ENCODE measurements around the gene G0S2. TPM values are rescaled to one million over a fixed set of nuclear protein-coding genes. Genes with fewer than 3 reads are reported as not detected.

Gene G0S2
- total and polyA plus RNA-seq, 7 experiments from 2014 or later = 0.39 to 128 (median 49.2) TPM; not detected in 3

DNA sequence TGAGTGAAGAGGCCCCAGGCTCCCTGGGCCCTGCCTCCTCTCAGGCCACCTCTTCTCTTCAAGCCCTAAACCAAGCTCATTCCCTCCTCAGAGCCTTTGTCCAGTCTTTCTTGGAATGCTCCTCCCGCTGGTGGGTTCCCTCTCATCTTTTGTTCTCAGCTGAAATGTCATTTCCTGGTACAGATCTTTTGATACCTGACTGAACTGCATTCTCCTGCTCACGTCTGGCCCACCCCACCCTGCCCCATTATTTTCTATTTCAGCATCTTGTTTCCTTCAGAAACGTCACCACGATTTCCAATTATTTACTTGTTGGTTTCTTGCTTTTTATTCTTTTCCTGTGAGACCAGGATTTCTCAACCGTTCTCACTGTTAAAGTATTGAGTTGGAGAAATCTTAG lies 39.4 kb upstream of the G0S2 start:
- Histone ChIP-seq H3K9me3 (ENCODE audit: control insufficient read depth in 2 of 3, low read length in 3 of 3) (no peaks in the 10 kb centered on the region), H3K4me3 (ENCODE audit: low read length) (no peak overlapping the region), H3K4me1 (ENCODE audit: control insufficient read depth in 2 of 2, insufficient read depth in 2 of 2, low read length in 2 of 2) (no peaks in the 10 kb centered on the region), H3K27ac (ENCODE audit: low read depth, low read length) (no peak overlapping the region), H3K27me3 (ENCODE audit: control insufficient read depth in 2 of 2, insufficient read depth in 2 of 2, low read length in 2 of 2) (no peaks in the 10 kb centered on the region), H3K36me3 (ENCODE audit: control insufficient read depth in 2 of 3, insufficient read depth in 3 of 3, low read length in 3 of 3) (no peaks in the 10 kb centered on the region)
- Mint-ChIP-seq H3K27ac (no peak overlapping the region), H3K4me3 (no peak overlapping the region), H3K36me3 (peaks cover 0 to 5% (median 0%) of the 10 kb centered on the region in 5 donors), H3K4me1 (peaks cover 4 to 13% (median 8%) of the 10 kb centered on the region in 7 donors), H3K27me3 (no peaks in the 10 kb centered on the region), H3K9me3 (peaks cover 0 to 1% (median 0%) of the 10 kb centered on the region in 11 donors)
- intact Hi-C loops (cut with micrococcal nuclease) = no loop called here
- ChIA-PET CTCF (no interaction called here), POLR2A (no interaction called here)
- DNase-seq (no peak), ATAC-seq (no peak)

DNA sequence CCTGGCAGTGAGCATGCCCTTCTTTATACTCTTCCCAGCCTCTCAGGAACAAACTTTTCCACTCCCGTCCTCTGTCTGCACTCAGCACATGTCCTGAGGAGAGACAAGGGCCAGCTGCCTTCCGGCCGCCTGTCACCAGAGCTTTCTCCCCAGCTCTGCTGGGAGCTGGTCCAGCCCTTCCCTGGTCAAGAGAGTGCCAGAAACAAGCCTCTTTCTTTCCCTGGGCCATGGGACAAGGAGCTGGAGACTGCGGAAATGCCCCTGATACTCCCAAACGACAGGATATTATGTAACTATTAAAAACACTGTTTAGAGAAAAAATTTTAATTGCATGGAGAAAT lies 33.4 kb upstream of the G0S2 start:
- Histone ChIP-seq H3K4me3 (ENCODE audit: low read length) (no peak overlapping the region), H3K4me1 (ENCODE audit: control insufficient read depth in 2 of 2, insufficient read depth in 2 of 2, low read length in 2 of 2) (no peaks in the 10 kb centered on the region), H3K36me3 (ENCODE audit: control insufficient read depth in 2 of 3, insufficient read depth in 3 of 3, low read length in 3 of 3) (no peaks in the 10 kb centered on the region), H3K27me3 (ENCODE audit: control insufficient read depth in 2 of 2, insufficient read depth in 2 of 2, low read length in 2 of 2) (no peaks in the 10 kb centered on the region), H3K27ac (ENCODE audit: low read depth, low read length) (no peak overlapping the region), H3K9me3 (ENCODE audit: control insufficient read depth in 2 of 3, low read length in 3 of 3) (no peaks in the 10 kb centered on the region)
- Mint-ChIP-seq H3K9me3 (no peaks in the 10 kb centered on the region), H3K27ac (no peak overlapping the region), H3K27me3 (no peaks in the 10 kb centered on the region), H3K4me3 (no peak overlapping the region), H3K4me1 (peaks cover 0 to 6% (median 0%) of the 10 kb centered on the region in 7 donors), H3K36me3 (peaks cover 0 to 5% (median 0%) of the 10 kb centered on the region in 5 donors)
- DNase-seq (no peak), ATAC-seq (no peak)
- CTCF ChIA-PET = interaction anchor here (1.5 kb wide), 1 partner anchor 11 kb away, joined by 4 read pairs; the partner anchor contains the start of gene LAMB3
- POLR2A ChIA-PET = no interaction called here
- intact Hi-C loops (cut with micrococcal nuclease) = no loop called here

DNA sequence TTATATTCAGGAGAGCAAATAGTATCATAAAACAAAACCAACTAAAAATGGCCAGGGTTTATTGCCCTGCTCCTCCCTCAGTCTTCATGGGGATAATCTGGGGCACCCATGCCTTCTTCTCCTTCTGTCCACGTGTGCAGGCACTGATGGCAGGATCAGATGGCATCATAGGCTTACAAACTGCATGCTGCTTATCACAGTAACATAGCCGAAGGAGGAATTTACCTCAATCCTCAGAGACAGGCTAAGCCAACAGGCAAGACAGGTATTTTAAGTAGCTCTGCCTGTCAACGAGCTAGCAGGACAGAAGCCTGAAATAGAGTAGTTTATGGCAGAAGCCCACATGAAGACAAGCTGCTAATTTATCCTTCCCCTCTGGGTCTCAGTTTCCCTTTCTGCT lies 32.4 kb upstream of the G0S2 start:
- Histone ChIP-seq H3K27ac (ENCODE audit: low read depth, low read length) (no peak overlapping the region), H3K4me3 (ENCODE audit: low read length) (no peak overlapping the region), H3K9me3 (ENCODE audit: control insufficient read depth in 2 of 3, low read length in 3 of 3) (no peaks in the 10 kb centered on the region), H3K4me1 (ENCODE audit: control insufficient read depth in 2 of 2, insufficient read depth in 2 of 2, low read length in 2 of 2) (no peaks in the 10 kb centered on the region), H3K36me3 (ENCODE audit: control insufficient read depth in 2 of 3, insufficient read depth in 3 of 3, low read length in 3 of 3) (no peaks in the 10 kb centered on the region), H3K27me3 (ENCODE audit: control insufficient read depth in 2 of 2, insufficient read depth in 2 of 2, low read length in 2 of 2) (no peaks in the 10 kb centered on the region)
- Mint-ChIP-seq H3K4me3 (no peak overlapping the region), H3K27me3 (no peaks in the 10 kb centered on the region), H3K36me3 (peaks cover 0 to 5% (median 0%) of the 10 kb centered on the region in 5 donors), H3K4me1 (peaks cover 0 to 9% (median 0%) of the 10 kb centered on the region in 7 donors), H3K27ac (no peak overlapping the region), H3K9me3 (no peaks in the 10 kb centered on the region)
- DNase-seq (no peak), ATAC-seq (no peak)
- ChIA-PET POLR2A (no interaction called here), CTCF (interaction anchor here (1.5 kb wide), 1 partner anchor 10 kb away, joined by 4 read pairs; the partner anchor contains the start of gene LAMB3)
- intact Hi-C loops (cut with micrococcal nuclease) = no loop called here

GRCh38 chr1:209643285-209644020 lies 31.8 kb upstream of the G0S2 start:
- no peak overlapping the region for H3K27ac ChIP-seq (ENCODE audit: low read depth, low read length)
- ChIA-PET POLR2A (interaction anchor here (0.5 kb wide), 1 partner anchor 104 kb away, joined by 4 read pairs; no protein-coding TSS in a partner anchor), CTCF (interaction anchor here (1.1 to 1.5 kb wide), 2 partner anchors 9 to 50 kb away, joined by 3 to 4 read pairs; partner anchors contain the start of gene LAMB3)
- no peaks in the 10 kb centered on the region for H3K36me3 ChIP-seq (ENCODE audit: control insufficient read depth in 2 of 3, insufficient read depth in 3 of 3, low read length in 3 of 3)
- Mint-ChIP-seq H3K9me3 (no peaks in the 10 kb centered on the region), H3K4me3 (no peak overlapping the region), H3K27me3 (no peaks in the 10 kb centered on the region), H3K4me1 (peaks cover 0 to 15% (median 2%) of the 10 kb centered on the region in 7 donors), H3K27ac (peak overlapping the region in 2 of 9 donors; percentile 2 to 19), H3K36me3 (no peaks in the 10 kb centered on the region)
- no peaks in the 10 kb centered on the region for H3K4me1 ChIP-seq (ENCODE audit: control insufficient read depth in 2 of 2, insufficient read depth in 2 of 2, low read length in 2 of 2)
- no peak for DNase-seq
- H3K4me3 ChIP-seq (ENCODE audit: low read length) = no peak overlapping the region
- no peaks in the 10 kb centered on the region for H3K9me3 ChIP-seq (ENCODE audit: control insufficient read depth in 2 of 3, low read length in 3 of 3)
- intact Hi-C loops (cut with micrococcal nuclease) = no loop called here
- no peaks in the 10 kb centered on the region for H3K27me3 ChIP-seq (ENCODE audit: control insufficient read depth in 2 of 2, insufficient read depth in 2 of 2, low read length in 2 of 2)
- ATAC-seq = no peak

DNA sequence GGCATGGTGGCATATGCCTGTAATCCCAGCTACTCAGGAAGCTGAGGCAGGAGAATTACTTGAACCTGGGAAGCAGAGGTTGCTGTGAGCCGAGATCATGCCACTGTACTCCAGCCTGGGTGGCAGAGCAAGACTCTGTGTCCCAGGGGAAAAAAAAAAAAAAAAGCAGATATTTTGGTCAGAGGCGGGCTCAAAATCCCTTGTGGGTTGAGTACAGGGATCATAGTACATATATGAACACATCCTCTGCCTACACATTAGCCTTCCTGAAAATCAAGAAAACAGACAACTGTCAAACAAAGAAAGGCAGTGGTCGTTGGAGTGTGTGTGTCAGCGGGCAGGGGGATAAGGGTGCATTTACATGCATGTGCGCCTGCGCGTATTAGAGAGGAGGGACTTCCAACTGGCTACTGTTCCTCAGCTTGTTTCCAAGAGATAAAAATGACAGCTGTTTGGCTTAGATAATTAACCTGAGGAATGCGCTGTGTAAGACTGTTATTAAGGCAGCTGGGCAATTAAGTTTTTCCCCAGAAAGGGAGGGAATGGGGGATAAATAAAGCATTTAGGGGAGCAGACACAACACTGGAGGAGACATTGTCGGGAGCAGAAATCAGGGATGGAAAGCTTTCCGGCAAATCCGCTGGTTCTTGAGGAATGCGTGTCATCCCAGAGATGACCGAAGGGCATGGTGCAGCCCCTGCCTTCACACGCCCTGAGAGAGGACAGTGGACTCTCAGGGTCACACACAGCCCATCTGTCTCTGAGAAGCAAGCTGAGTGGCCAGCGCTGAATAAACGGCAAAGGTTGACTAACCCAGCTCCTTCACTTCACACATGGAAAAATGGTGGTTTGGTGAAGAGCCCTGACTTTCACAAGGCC lies 29.4 kb upstream of the G0S2 start:
- peaks cover 0 to 2% (median 0%) of the 10 kb centered on the region in 5 donors for H3K36me3 Mint-ChIP-seq
- CTCF ChIA-PET = interaction anchor here (1.2 to 1.3 kb wide), 2 partner anchors 47 to 53 kb away, joined by 3 to 5 read pairs; no protein-coding TSS in a partner anchor
- POLR2A ChIA-PET = no interaction called here
- no peak overlapping the region for H3K27ac Mint-ChIP-seq
- no peaks in the 10 kb centered on the region for H3K4me1 ChIP-seq (ENCODE audit: control insufficient read depth in 2 of 2, insufficient read depth in 2 of 2, low read length in 2 of 2)
- H3K27me3 ChIP-seq (ENCODE audit: control insufficient read depth in 2 of 2, insufficient read depth in 2 of 2, low read length in 2 of 2) = no peaks in the 10 kb centered on the region
- intact Hi-C loops (cut with micrococcal nuclease) = no loop called here
- no peaks in the 10 kb centered on the region for H3K27me3 Mint-ChIP-seq
- H3K4me3 ChIP-seq (ENCODE audit: low read length) = no peak overlapping the region
- H3K9me3 ChIP-seq (ENCODE audit: control insufficient read depth in 2 of 3, low read length in 3 of 3) = no peaks in the 10 kb centered on the region
- peaks cover 6 to 36% (median 7%) of the 10 kb centered on the region in 7 donors for H3K4me1 Mint-ChIP-seq
- no peak overlapping the region for H3K4me3 Mint-ChIP-seq
- DNase-seq (no peak), ATAC-seq (no peak)
- no peak overlapping the region for H3K27ac ChIP-seq (ENCODE audit: low read depth, low read length)
- H3K9me3 Mint-ChIP-seq = no peaks in the 10 kb centered on the region
- H3K36me3 ChIP-seq (ENCODE audit: control insufficient read depth in 2 of 3, insufficient read depth in 3 of 3, low read length in 3 of 3) = no peaks in the 10 kb centered on the region

GRCh38 chr1:209646558-209646957 lies 28.7 kb upstream of the G0S2 start:
- H3K36me3 ChIP-seq (ENCODE audit: control insufficient read depth in 2 of 3, insufficient read depth in 3 of 3, low read length in 3 of 3) = no peaks in the 10 kb centered on the region
- no peaks in the 10 kb centered on the region for H3K27me3 ChIP-seq (ENCODE audit: control insufficient read depth in 2 of 2, insufficient read depth in 2 of 2, low read length in 2 of 2)
- peaks cover 0 to 4% (median 0%) of the 10 kb centered on the region in 5 donors for H3K36me3 Mint-ChIP-seq
- H3K4me1 Mint-ChIP-seq = peaks cover 6 to 43% (median 10%) of the 10 kb centered on the region in 7 donors
- H3K9me3 ChIP-seq (ENCODE audit: control insufficient read depth in 2 of 3, low read length in 3 of 3) = no peaks in the 10 kb centered on the region
- no peak for DNase-seq
- H3K27ac Mint-ChIP-seq = peak overlapping the region in 1 of 9 donors; percentile 20
- ChIA-PET POLR2A (no interaction called here), CTCF (interaction anchor here (1.2 to 1.3 kb wide), 2 partner anchors 46 to 52 kb away, joined by 3 to 5 read pairs; no protein-coding TSS in a partner anchor)
- intact Hi-C loops (cut with micrococcal nuclease) = no loop called here
- H3K4me1 ChIP-seq (ENCODE audit: control insufficient read depth in 2 of 2, insufficient read depth in 2 of 2, low read length in 2 of 2) = no peaks in the 10 kb centered on the region
- H3K9me3 Mint-ChIP-seq = no peaks in the 10 kb centered on the region
- H3K27me3 Mint-ChIP-seq = no peaks in the 10 kb centered on the region
- H3K4me3 Mint-ChIP-seq = no peak overlapping the region
- no peak overlapping the region for H3K4me3 ChIP-seq (ENCODE audit: low read length)
- no peak overlapping the region for H3K27ac ChIP-seq (ENCODE audit: low read depth, low read length)
- no peak for ATAC-seq
